ENCODE results near the gene ITIH5.
"Not testable (repeated sequence)": the region's sequence is repeated elsewhere in the genome, so short reads cannot be mapped to it uniquely, and the experiment has no call there.

ITIH5 gene

GRCh38 chr10:7687228-7687907, 20.6 kb upstream of the ITIH5 start:
- DNase-seq: peak; percentile 95

- DNase-seq: peak; percentile 82
Measured at GRCh38 chr10:7686351-7687171, 19.8 kb upstream of the ITIH5 start.

DNA sequence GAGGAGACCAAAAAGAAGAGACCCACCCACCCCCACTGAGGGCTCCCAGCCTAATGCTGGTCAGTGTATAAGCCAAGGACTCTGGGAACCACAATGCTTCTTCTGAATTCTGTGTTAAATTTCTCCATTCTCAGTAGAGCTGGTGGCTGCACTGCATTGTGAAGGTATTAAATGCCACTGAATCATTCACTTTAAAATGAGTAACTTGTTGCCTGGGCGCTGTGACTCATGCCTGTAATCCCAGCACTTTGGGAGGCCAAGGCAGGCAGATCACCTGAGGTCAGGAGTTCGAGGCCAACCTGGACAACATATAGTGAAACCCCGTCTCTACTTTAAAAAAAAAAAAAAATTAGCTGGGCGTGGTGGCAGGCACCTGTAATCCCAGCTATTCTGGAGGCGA, 13.3 kb upstream of the ITIH5 start:
- DNase-seq: not testable (repeated sequence)

DNA sequence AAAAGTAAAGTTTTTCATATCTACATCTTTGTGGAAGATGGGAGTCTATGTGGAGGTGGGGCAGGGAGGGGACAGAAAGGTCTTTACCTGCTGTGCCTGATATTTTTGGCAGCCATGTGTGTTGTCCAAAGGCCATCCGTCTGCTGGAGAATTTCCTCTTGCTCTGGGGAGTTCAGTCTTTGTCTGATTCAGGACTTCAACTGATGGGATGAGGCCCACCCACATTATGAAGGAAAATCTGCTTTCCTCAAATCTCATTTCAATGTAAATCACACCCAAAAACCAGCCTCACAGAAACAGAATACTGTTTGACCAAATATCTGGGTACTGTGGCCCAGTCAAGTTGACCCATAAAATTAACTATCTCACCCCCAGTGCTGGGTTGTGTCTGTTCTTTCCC, 12.5 kb upstream of the ITIH5 start:
- DNase-seq: no peak

- DNase-seq: no peak
Measured at GRCh38 chr10:7672341-7673134, 5.8 kb upstream of the ITIH5 start.

DNA sequence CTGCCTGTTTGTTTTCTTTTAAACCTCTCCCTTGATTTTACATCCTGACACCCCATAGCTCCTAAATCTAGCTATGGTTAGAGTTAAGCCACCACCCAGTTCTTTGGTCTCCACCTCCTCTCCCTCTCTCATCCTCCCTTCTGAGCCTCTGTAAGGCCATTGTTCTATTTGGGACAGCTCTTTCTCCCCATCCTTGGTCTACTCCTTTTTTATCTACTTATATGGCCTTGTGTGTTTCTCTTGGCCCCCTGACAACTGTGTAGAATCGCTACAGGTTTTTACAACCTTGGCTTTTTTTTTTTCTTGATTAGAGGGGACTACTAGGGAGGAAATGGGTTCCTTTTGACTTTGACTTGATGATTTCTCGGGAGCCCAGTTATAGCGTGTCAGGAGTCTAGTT, 3.4 kb upstream of the ITIH5 start:
- no peak for DNase-seq

DNA sequence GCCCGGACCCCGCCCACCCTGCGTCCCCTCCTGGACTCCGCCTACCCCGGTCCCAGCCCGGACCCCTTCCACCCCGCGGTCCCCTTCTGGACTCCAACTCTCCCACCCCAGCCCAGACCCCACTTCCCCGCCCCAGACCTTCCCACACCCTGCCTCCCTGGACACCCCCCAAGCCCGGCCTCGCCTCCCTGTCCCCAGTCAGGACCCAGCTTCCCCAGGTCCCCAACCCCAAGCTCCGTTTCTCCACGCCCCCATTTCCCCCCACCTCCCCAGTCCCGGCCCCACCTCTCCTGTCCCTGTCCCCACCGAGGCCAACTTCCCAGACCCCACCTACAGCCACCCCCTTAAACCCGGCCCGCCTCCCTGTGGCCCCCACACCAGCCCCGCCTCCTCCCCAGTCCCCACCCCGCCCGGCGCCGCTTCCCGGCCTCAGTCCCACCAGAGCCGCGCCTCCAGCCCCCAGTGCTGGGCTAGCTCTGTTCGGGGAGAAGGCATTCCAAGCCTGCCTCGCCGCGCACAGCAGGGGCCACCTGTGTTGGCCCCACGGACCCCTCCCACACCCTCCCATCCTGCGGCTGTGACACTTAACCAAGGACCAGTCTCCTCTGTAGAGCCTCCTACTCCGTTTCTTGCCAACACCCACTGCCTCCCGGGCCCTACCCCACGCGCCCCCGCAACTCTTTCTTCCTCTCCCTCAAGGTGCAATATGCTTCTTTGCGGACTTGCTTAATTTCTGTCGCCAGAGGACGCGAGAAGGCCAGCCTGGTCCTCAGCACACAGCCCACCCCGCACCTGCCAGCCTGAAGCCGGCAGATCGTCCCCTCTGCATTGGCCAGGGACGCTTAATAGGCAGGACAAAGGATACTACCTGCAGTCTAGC, 736 bp upstream of the ITIH5 start:
- DNase-seq: no peak

GRCh38 chr10:7665767-7666166, 999 bp downstream of the ITIH5 start:
- no peak for DNase-seq

- no peak for DNase-seq
Measured at GRCh38 chr10:7664707-7665106, 2.1 kb downstream of the ITIH5 start.

DNA sequence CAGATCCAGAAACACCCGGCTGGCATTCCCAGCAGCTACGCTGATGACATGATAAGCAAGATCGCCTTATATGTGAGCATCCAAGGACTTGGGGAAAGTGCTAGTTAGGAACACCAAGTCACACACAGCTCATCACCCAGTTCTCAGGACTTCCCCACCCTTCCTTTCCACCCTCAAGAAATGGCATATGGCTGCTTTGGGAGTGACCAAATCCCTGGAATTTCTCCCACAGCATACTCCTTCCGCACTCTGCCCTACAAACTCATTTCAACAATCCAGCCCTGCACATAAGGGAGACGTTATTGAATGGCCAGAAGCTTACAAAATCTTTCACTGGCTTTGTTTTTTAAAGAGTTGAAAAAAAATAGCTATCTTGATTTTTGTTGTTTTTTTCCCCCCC, 4.2 kb downstream of the ITIH5 start:
- no peak for DNase-seq

DNA sequence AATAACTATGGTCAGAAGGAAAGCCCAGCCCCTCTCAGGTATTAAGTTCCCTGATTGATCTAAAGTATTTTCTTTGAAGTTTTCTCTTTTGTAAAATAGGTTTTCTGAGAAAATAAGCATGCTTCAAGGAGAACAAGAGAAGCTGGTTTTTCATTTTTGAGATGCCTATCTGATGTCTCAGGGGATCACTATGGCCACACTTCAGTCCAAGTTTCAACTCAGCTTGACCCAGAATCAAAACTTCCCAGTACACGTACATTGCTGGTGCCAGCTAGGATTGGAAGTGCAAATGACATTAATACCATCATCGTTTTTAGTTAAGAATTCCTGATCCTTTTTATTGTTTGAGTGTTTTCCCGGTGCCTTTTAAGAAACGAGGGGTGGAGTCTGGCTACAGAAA, 7.2 kb downstream of the ITIH5 start:
- DNase-seq: no peak

DNA sequence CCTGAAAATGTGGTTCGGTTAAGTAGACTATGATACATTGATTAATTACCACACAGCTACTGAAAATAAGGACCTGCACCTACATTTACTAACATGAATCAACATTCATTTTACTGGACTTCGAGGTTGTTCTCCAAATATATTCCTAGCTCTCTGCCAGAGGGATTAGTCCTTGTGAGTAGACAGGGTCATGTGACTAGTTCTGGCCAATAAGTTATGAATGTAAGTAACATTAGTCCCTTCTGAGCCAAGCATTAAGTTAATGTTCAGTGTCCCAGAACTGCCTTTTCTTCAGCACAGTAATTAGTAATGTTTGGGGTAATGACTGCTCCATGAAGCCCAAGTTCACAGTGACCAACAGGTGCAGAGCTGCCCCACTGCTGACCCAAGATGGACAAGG, 9.2 kb downstream of the ITIH5 start:
- DNase-seq: no peak

DNA sequence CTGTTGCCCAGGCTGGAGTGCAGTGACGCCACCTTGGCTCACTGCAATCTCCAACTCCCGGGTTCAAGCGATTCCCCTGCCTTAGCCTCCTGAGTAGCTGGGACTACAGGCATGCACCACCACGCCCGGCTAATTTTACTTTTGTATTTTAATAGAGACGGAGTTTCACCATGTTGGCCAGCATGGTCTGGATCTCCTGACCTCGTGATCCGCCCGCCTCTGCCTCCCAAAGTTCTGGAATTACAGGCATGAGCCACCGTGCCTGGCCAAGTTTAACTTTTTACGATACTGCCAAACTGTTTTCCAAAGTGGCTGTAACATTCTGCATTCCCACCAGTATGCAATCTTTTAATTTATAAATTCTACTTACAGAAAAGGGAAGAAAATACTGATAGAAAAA, 9.7 kb downstream of the ITIH5 start:
- not testable (repeated sequence) for DNase-seq

DNA sequence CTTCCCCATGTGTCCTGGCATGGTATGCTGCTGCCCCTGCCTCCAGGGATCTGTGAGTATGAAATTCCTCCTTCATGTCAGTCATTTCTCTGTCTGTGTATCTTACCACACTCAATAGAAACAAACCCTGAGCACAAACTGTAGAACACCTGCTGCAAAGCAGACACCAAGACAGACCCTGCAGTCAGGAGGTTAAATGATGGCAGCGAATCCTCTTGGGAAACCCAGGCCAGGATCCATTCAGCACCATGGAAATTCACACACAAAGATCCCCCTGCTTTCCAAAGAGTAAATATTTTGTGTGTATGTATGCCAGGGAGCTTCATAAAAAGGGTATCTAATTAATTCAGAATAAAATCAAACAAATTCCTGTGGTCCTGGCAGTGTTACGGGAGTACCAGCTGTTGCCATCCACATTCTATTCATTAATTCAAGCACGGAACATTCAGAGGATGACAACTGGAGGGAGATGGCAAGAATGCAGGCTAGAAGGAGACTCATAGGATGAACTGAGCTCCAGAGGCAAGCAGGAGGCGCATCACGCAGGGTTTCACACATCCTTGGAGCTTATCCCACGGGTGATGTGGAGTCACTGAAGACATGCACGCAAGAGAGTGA, 14.8 kb downstream of the ITIH5 start:
- no peak for DNase-seq

DNA sequence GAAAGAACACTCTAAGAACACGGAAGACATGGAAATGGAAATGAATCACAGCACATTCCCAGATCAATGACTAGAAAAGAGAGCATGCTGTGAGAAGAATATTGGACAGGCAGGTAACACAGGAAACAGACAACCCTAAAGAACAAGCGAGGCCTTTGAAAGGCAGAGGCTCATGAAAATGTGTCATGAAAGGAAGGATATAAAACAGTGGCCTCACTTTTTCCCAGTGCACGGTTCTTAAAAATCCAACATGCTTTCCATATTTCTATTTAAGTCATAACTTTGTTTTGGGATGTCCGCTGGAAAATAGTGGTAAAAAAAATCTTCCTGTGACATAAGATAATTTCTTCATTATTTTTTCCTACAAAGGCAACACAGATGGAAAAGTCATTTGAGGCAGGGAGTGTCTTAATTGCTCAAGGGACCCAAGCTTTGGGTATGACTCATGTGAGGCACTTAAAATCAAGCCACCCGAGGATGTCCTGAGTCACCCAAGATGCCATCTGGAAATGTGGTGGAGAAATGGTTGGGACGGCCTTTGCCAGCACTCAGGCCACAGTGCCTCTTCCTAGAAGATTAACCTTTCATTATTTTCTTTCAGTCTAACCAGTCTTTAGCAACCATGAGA, 17.0 kb downstream of the ITIH5 start:
- DNase-seq: no peak

GRCh38 chr10:7647062-7647664, 19.6 kb downstream of the ITIH5 start:
- DNase-seq: no peak

GRCh38 chr10:7642491-7643011, 24.2 kb downstream of the ITIH5 start:
- no peak for DNase-seq

DNA sequence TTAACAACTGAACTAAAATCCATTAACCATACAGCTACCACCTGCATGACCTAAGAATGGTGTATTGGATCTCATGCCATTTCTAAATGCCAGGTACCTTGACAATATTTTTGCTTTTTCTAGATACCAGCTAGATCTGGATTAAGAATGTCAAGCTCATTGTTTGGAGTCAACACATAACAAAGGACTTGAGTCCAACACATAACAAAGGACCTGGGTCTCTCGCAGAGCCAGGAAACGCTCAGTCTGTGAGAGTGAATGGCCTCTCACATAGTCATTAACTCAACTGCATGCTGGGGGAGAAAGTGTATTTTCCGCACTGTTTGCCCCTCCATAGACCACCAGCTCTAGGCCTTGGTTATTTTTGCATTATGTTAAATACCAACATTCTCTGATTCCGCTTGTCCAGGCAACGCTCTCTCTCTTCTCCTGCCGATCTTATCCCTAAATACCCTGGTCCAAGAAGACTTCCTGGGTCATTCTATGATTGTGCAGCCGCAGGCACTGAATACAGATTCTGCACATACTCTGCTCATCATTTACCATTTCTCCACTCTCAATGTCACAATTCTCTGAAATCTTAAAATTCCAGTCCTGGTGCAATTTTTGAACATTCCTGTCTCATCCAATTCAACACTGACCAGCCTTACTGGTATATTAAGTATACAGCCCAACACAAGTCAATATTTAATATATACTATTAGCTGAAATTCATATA, 31.2 kb downstream of the ITIH5 start:
- no peak for DNase-seq

- no peak for DNase-seq
Measured at GRCh38 chr10:7634142-7634894, 32.4 kb downstream of the ITIH5 start.

- DNase-seq: no peak
Measured at GRCh38 chr10:7626283-7626682, 40.5 kb downstream of the ITIH5 start.
